Psoas muscle (tissue), 8 donors: ENCODE measurements around the gene ENPP1. TPM values are rescaled to one million over a fixed set of nuclear protein-coding genes. Genes with fewer than 3 reads are reported as not detected.

Experiments
- ATAC-seq, 4 donors: fragments of 200-7000 bp; cut with Tn5 transposase; one replicate each; pipeline ENCODE4 v1.9.1; 2020; ENCODE audit warnings: moderate library complexity in 3 of 4, mild to moderate bottlenecking in 2 of 4
- DNase-seq, 2 donors: peaks; one replicate each; pipeline ENCODE4 v3.0.0-alpha.2; 2020
- H3K27ac ChIP-seq: fragments of 200-600 bp; one replicate; pipeline ENCODE4 v1.8.0; 2022
- H3K27me3 ChIP-seq, 3 donors: fragments of 200-600 bp in 1 of 3; one replicate each; pipeline versions ENCODE4 v1.6.1 to v1.8.0; 2013 to 2022; ENCODE audit warnings: low read length in 2 of 3, mild to moderate bottlenecking in 2 of 3, moderate library complexity in 1 of 3; ENCODE audit not compliant: insufficient read depth in 3 of 3
- H3K36me3 ChIP-seq, 2 donors: fragments of 200-600 bp in 1 of 2; one replicate each; pipeline versions ENCODE4 v1.6.1 to v1.8.0; 2013 to 2022; ENCODE audit warnings: low read depth in 1 of 2, mild to moderate bottlenecking in 1 of 2, moderate library complexity in 1 of 2; ENCODE audit not compliant: insufficient read depth in 1 of 2
- H3K4me1 ChIP-seq: fragments of 200-600 bp; one replicate; pipeline ENCODE4 v1.8.0; 2022
- H3K4me3 ChIP-seq: fragments of 200-600 bp; one replicate; pipeline ENCODE4 v1.8.0; 2022; ENCODE audit warnings: mild to moderate bottlenecking
- H3K9me3 ChIP-seq: fragments of 200-600 bp; one replicate; pipeline ENCODE4 v1.8.0; 2022
- WGBS, 3 donors: extraction: QIAGEN DNeasy Blood & Tissue Kit; methylation state at CpG; one replicate each; pipeline versions ENCODE4 v1.1.6 to v1.1.7; 2013; 5-methylcytosine and 5-hydroxymethylcytosine counted together
- intact Hi-C, 2 donors: fragments of 100-400 bp; cut with DNase I; formaldehyde crosslinking; loops; one replicate each; pipeline versions ENCODE4 v1.11.0 to v1.14.2; 2022
- long read RNA-seq, 2 donors: library from polyadenylated mRNA; unstranded; transcript quantifications; one replicate each; pipeline ENCODE4 v2.0.0, GENCODE V29; 2021
- polyA plus RNA-seq, 3 donors: library from polyadenylated mRNA; stranded (reverse); fragments of 200-250 nt; gene quantifications; one replicate each; pipeline ENCODE4 v1.2.3, GENCODE V29; 2013
- total RNA-seq, 4 donors: library from RNA; stranded (reverse); fragmentation: NEBNext Ultra II Directional in 2 of 4; extraction: Animal tissue kit (Norgen Biotek cat#: 25700) in 2 of 4; gene quantifications; one replicate each; pipeline versions ENCODE4 v1.2.1 to v1.2.4, GENCODE V29; 2021 to 2023
- TF ChIP-seq, protein P1 (sequence below): fragments of 200-600 bp; IDR thresholded peaks from one replicate; pipeline ENCODE4 v1.8.0; 2022; ENCODE audit warnings: antibody characterized with exemption
- donor health status: healthy with polysubstance abuse.
- donor health status: DM: no; HTN: no; CAD: no; lungs with moderate emphysema.
- donor health status: Bipolar disorder and iron deficiency.
- donor health status: healthy.
- donor health status: DM: yes; HTN: yes; CAD: no.
- donor health status: DM: no; HTN: no; CAD: no.
- donor health status: DM: no; HTN: no; CAD: no.
- donor health status: DM: yes; HTN: yes; CAD: no.

The ENPP1 gene
- total RNA-seq (1 to 10 TPM; 1.6 to 4.9 (median 2.6) TPM), polyA plus RNA-seq (1 to 10 TPM in 1 of 3 donors, under 1 TPM in 2; 0.65 to 1.2 (median 0.66) TPM)
- long read RNA-seq, donor 1, partial matches to known transcripts, result 0 of 1 reads
- long read RNA-seq, donor 1, other reads (novel, unspliced or antisense), result 1 of 1 reads
- long read RNA-seq, donor 2, full-length matches to known transcripts, result 2 of 2 reads
- long read RNA-seq, donor 2, partial matches to known transcripts, result 0 of 2 reads
- long read RNA-seq, donor 2, other reads (novel, unspliced or antisense), result 0 of 2 reads

- 0 to 1% (median 1%) methylated on average over 63 to 99 of the region's 99 CpGs for WGBS, 3 donors
- H3K36me3 ChIP-seq, result no peaks in the 10 kb centered on the region
- peak within 1 kb of the TSS; percentile 78 for H3K27ac ChIP-seq
- TF ChIP-seq, protein P1, sequence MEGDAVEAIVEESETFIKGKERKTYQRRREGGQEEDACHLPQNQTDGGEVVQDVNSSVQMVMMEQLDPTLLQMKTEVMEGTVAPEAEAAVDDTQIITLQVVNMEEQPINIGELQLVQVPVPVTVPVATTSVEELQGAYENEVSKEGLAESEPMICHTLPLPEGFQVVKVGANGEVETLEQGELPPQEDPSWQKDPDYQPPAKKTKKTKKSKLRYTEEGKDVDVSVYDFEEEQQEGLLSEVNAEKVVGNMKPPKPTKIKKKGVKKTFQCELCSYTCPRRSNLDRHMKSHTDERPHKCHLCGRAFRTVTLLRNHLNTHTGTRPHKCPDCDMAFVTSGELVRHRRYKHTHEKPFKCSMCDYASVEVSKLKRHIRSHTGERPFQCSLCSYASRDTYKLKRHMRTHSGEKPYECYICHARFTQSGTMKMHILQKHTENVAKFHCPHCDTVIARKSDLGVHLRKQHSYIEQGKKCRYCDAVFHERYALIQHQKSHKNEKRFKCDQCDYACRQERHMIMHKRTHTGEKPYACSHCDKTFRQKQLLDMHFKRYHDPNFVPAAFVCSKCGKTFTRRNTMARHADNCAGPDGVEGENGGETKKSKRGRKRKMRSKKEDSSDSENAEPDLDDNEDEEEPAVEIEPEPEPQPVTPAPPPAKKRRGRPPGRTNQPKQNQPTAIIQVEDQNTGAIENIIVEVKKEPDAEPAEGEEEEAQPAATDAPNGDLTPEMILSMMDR, result peak; percentile 36
- H3K4me1 ChIP-seq, result peaks cover 4% of the 10 kb centered on the region
- ATAC-seq (peak; percentile 93 to 99 (median 98)), DNase-seq (peak; percentile 85 to 90)
- intact Hi-C loops, result no loop called here
- H3K4me3 ChIP-seq, result peak within 1 kb of the TSS; percentile 80
- H3K9me3 ChIP-seq, result no peaks in the 10 kb centered on the region
- no peaks in the 10 kb centered on the region for H3K27me3 ChIP-seq
These were observed at the start of gene ENPP1 for GRCh38 chr6:131807644-131808459. Gene ENPP1 (plus strand): TSS chr6:131808020. CDS start chr6:131808036, 16 bp downstream.

- intact Hi-C loops, result no loop called here
- Histone ChIP-seq H3K27me3 (no peaks in the 10 kb centered on the region), H3K4me3 (no peak overlapping the region), H3K36me3 (no peaks in the 10 kb centered on the region), H3K9me3 (no peaks in the 10 kb centered on the region), H3K4me1 (no peaks in the 10 kb centered on the region), H3K27ac (no peak overlapping the region)
- TF ChIP-seq, protein P1, result no peak
- 59 to 70% (median 60%) methylated on average over 4 of the region's 4 CpGs for WGBS, 3 donors
- no peak for ATAC-seq
- no peak for DNase-seq
These were observed 48.9 kb upstream of the ENPP1 start for GRCh38 chr6:131758920-131759319.

DNA sequence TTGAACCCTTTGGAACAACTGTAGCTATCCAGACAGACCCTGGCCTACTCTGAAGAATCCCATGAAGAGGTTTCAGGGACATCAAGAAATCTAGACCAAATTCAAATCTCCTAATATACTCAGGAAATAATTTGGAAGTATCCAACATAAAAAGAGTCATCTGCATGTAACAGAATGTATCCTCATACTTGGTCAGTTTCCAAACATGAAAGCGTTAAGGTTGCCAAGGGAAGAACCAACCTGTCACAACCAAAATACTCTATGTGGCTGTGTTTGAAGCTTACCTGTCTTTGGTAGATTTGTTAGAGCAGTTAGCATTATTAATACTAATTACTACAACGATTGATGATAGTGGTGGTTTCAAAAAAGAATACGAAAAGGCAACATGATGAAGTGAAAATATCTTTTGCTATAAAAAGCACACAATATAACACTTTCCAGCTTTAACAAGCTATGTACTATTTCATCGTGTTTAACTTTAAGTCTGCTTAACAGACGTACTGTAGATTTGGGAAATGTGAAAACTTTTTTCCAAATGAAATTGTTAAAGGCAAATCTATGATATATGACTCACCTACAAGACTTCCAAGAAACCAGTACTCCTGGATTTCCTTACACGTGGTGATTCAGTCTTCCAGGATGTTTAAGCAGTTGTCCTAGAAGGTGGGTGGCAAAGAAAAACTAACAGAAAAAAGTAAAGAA is 46.6 kb upstream of the ENPP1 start:
- Histone ChIP-seq H3K9me3 (no peaks in the 10 kb centered on the region), H3K27ac (no peak overlapping the region), H3K4me1 (no peaks in the 10 kb centered on the region), H3K36me3 (no peaks in the 10 kb centered on the region), H3K4me3 (no peak overlapping the region), H3K27me3 (no peaks in the 10 kb centered on the region)
- DNase-seq (no peak), ATAC-seq (no peak)
- intact Hi-C loops, result no loop called here
- 66 to 69% (median 66%) methylated on average over 6 of the region's 6 CpGs for WGBS, 3 donors
- TF ChIP-seq, protein P1, result no peak

DNA sequence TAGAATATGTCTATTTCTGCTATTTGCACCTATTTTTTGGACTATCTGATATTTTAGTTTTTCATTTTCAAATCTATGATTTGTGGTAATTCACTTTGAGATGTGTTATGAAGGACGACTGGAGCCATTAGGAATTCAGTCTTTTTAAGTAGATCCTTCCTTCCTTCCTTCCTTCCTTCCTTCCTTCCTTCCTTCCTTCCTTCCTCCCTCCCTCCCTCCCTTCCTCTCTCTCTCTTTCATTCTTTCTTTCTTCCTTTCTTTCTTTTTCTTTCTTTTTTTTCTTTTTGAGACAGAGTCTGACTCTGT is 46.1 kb upstream of the ENPP1 start:
- no peak for ATAC-seq
- TF ChIP-seq, protein P1, result no peak
- WGBS, 3 donors, result 77 to 89% (median 83%) methylated on average over 1 of the region's 1 CpG

More for the DNA sequence above, 46.1 kb upstream of the ENPP1 start:
- intact Hi-C loops, result no loop called here
- Histone ChIP-seq H3K4me3 (no peak overlapping the region), H3K27ac (no peak overlapping the region), H3K9me3 (no peaks in the 10 kb centered on the region), H3K4me1 (no peaks in the 10 kb centered on the region), H3K36me3 (no peaks in the 10 kb centered on the region), H3K27me3 (no peaks in the 10 kb centered on the region)
- DNase-seq, result no peak
